Gastroesophageal sphincter (tissue), 4 donors: ENCODE results near the gene UGT1A4. TPM values are rescaled to one million over a fixed set of nuclear protein-coding genes. Genes with fewer than 3 reads are reported as not detected.

Experiments used
- ATAC-seq: fragments of 150-250 bp; one replicate; pipeline ENCODE4 v1.9.1; 2016; ENCODE audit warnings: mild to moderate bottlenecking, moderate library complexity
- H3K27ac ChIP-seq, 4 donors: fragments of 200-600 bp; sonication (generic) in 3 of 4; 1 replicate in 3 of 4; 2 replicates in 1 of 4; pipeline ENCODE4 v1.5.1; 2016 to 2019
- H3K27me3 ChIP-seq: fragments of 200-600 bp; sonication (generic); one replicate; pipeline ENCODE4 v1.5.1; 2019
- H3K36me3 ChIP-seq, 2 donors: fragments of 200-600 bp; sonication (generic); one replicate each; pipeline ENCODE4 v1.5.1; 2019; ENCODE audit warnings: control low read depth in 1 of 2
- H3K4me1 ChIP-seq, 3 donors: fragments of 200-600 bp; sonication (generic); 1 replicate in 2 of 3; 2 replicates in 1 of 3; pipeline ENCODE4 v1.5.1; 2016 to 2019; ENCODE audit warnings: control low read depth in 2 of 3
- H3K4me3 ChIP-seq, 2 donors: fragments of 200-600 bp; sonication (generic); one replicate each; pipeline ENCODE4 v1.5.1; 2019; ENCODE audit warnings: mild to moderate bottlenecking in 1 of 2, moderate library complexity in 1 of 2
- H3K9me3 ChIP-seq, 3 donors: fragments of 200-600 bp; sonication (generic); one replicate each; pipeline ENCODE4 v1.5.1; 2017 to 2019; ENCODE audit warnings: control low read depth in 2 of 3
- EP300 ChIP-seq: sonication (generic); formaldehyde crosslinking; IDR thresholded peaks from one replicate; pipeline ENCODE4 v1.6.1; 2017; ENCODE audit warnings: antibody characterized with exemption, mild to moderate bottlenecking
- POLR2A ChIP-seq, 2 donors: fragments of 450-650 bp; IDR thresholded peaks; one replicate each; pipeline ENCODE4 v1.6.1; 2017; ENCODE audit warnings: antibody characterized with exemption in 2 of 2, mild to moderate bottlenecking in 2 of 2, moderate library complexity in 1 of 2
- POLR2AphosphoS5 ChIP-seq: sonication (generic); formaldehyde crosslinking; IDR thresholded peaks from one replicate; pipeline ENCODE4 v1.6.1; 2017; ENCODE audit warnings: antibody characterized with exemption
- WGBS, 2 donors: methylation state at CpG; one replicate each; pipeline ENCODE4 v1.1.5; 2018; ENCODE audit warnings: low coverage in 1 of 2; 5-methylcytosine and 5-hydroxymethylcytosine counted together
- total RNA-seq, 4 donors: library from RNA; depleted of rRNA; stranded (reverse); fragments of >200 nt; gene quantifications; one replicate each; pipeline ENCODE4 v1.1.0, GENCODE V29; 2016
- TF ChIP-seq, protein P1 (sequence below), 4 experiments: fragments of 200-600 bp in 2 of 4; fragments of 450-650 bp in 2 of 4; sonication (generic) in 1 of 4; IDR thresholded peaks; one replicate each; pipeline ENCODE4 v1.5.1; 2017 to 2019; ENCODE audit warnings: antibody characterized with exemption in 4 of 4, mild to moderate bottlenecking in 2 of 4, moderate library complexity in 2 of 4

UGT1A4 gene
- total RNA-seq, 4 donors from 2014 or later = 0.13 TPM; not detected in 3

DNA sequence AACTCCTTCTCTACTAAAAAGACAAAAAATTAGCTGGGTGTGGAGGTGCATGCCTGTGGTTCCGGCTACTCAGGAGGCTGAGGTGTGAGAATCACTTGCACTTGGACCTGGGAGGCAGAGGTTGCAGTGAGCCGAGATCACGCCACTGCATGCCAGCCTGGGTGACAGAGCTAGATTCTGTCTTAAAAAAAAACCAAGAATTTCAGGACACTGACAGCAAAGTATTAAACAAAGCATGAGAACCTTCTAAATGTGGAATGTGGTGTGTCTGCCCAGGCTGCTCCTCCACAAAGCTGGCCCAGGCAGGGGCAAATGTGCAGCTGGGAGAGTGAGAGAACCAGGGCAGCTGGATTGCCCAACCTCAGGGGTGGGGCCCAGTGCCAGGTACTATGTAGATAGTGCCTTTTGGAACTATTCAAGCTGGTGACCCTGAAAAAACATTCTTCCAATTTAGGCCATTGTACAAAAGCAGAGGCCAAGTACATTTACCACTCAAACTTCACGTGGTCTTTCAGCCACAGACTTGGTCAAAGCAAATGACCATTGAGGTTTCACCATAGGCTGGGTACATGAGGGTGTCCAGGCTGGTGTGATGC, 12.5 kb upstream of the UGT1A4 start:
- ATAC-seq = no peak
- WGBS, 2 donors = 77 to 80% methylated on average over 1 to 4 of the region's 4 CpGs
- no peak for TF ChIP-seq POLR2A (IDR thresholded peaks at IDR 0.05)
- TF ChIP-seq, protein P1, sequence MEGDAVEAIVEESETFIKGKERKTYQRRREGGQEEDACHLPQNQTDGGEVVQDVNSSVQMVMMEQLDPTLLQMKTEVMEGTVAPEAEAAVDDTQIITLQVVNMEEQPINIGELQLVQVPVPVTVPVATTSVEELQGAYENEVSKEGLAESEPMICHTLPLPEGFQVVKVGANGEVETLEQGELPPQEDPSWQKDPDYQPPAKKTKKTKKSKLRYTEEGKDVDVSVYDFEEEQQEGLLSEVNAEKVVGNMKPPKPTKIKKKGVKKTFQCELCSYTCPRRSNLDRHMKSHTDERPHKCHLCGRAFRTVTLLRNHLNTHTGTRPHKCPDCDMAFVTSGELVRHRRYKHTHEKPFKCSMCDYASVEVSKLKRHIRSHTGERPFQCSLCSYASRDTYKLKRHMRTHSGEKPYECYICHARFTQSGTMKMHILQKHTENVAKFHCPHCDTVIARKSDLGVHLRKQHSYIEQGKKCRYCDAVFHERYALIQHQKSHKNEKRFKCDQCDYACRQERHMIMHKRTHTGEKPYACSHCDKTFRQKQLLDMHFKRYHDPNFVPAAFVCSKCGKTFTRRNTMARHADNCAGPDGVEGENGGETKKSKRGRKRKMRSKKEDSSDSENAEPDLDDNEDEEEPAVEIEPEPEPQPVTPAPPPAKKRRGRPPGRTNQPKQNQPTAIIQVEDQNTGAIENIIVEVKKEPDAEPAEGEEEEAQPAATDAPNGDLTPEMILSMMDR (IDR thresholded peaks at IDR 0.05) = no peak
- TF ChIP-seq POLR2AphosphoS5 = no peak
- TF ChIP-seq EP300 = no peak
- H3K4me1 ChIP-seq = no peaks in the 10 kb centered on the region
- H3K9me3 ChIP-seq = no peaks in the 10 kb centered on the region
- no peak overlapping the region for H3K27ac ChIP-seq
- H3K4me3 ChIP-seq = no peak overlapping the region
- H3K36me3 ChIP-seq = no peaks in the 10 kb centered on the region
- H3K27me3 ChIP-seq = peaks cover 13% of the 10 kb centered on the region

DNA sequence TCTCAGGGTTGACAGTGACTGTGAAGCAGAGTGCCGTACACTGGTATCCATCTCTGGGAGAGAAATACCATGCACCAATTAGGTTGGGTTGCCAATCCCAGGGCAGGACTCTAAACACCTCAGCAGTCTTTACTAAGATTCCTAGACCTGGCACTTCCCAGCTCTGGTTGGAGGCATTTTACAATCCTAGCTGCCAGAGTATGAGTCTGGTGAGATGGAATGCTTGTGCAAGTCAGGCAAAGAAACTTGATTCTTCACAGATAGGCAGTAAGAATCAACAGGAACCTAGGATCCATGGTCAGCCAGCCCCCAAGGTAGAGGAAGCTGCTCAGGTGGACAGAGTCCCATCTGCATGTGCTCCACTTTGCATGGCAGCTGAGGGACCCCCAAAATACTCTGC, 11.8 kb upstream of the UGT1A4 start:
- 33% methylated on average over 1 of the region's 1 CpG; no CpG with 5 or more reads in 1 of the 2 donors for WGBS, 2 donors
- Histone ChIP-seq H3K27me3 (peaks cover 18% of the 10 kb centered on the region), H3K4me1 (no peaks in the 10 kb centered on the region), H3K9me3 (no peaks in the 10 kb centered on the region), H3K27ac (no peak overlapping the region), H3K4me3 (no peak overlapping the region), H3K36me3 (no peaks in the 10 kb centered on the region)
- no peak for ATAC-seq
- TF ChIP-seq EP300 (no peak), POLR2A (IDR thresholded peaks at IDR 0.05) (no peak), POLR2AphosphoS5 (no peak)

DNA sequence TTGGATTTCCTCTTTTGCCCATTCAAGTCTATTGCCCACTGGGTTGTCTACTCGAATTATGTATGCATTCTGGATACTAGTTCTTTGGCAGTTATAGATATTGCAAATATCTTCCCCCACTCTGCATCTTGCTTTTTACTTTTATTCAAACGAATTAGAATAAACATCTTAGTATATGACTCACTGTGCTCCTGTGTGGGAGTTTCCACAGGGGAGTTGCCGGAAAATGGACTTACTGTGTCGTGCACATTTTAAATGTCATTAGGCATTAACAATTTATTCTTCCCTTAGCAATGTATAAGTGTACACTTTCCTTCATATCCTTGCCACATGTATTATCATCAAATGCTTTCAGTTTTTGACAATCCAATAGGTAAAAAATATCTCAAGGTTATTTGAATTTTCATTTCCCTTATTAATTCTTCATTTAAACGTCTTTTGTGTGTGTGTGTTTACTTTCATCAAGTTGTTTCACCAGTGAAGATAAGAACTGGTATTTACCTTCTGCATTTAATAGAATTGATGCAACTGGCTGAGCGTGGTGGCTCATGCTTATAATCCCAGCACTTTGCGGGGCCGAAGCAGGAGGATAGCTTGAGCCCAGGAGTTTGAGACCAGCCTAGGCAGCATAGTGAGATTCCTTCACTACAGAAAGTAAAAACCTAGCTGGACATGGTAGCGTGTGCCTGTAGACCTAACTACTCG, 10.4 kb upstream of the UGT1A4 start:
- 52 to 53% methylated on average over 7 to 10 of the region's 10 CpGs for WGBS, 2 donors
- H3K9me3 ChIP-seq = no peaks in the 10 kb centered on the region
- TF ChIP-seq POLR2AphosphoS5 = no peak
- no peak for TF ChIP-seq POLR2A (IDR thresholded peaks at IDR 0.05)
- TF ChIP-seq EP300 = no peak
- TF ChIP-seq, protein P1 (IDR thresholded peaks at IDR 0.05) = no peak

DNA sequence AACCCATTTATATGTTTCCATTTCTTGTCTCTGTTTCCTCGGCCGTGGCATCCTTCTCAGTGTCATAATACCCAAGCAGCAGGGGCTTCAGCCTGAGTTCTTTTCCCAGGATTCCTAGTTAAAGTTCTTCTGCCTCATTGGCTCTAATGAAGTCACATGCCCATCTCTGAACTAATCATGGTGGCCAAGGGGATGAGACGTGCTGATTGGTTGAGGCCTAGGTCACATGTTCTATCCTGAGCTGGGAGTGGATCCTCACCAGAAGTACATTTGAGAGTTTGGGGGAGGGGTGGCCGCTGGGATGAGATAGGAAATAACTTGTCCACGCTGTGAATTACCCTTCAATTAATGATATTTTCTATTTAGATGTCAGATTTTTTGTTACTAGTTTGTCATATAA, 9.6 kb upstream of the UGT1A4 start:
- peaks cover 21% of the 10 kb centered on the region for H3K27me3 ChIP-seq
- no peak for ATAC-seq
- no peak overlapping the region for H3K27ac ChIP-seq
- TF ChIP-seq POLR2A (IDR thresholded peaks at IDR 0.05) = no peak
- TF ChIP-seq, protein P1 (IDR thresholded peaks at IDR 0.05) = no peak
- TF ChIP-seq POLR2AphosphoS5 = no peak
- TF ChIP-seq EP300 = no peak
- H3K4me1 ChIP-seq = no peaks in the 10 kb centered on the region
- no peak overlapping the region for H3K4me3 ChIP-seq
- H3K36me3 ChIP-seq = no peaks in the 10 kb centered on the region
- H3K9me3 ChIP-seq = no peaks in the 10 kb centered on the region
- WGBS, 2 donors = 58 to 78% methylated on average over 4 to 5 of the region's 5 CpGs

More for the DNA sequence above, 10.4 kb upstream of the UGT1A4 start:
- no peaks in the 10 kb centered on the region for H3K36me3 ChIP-seq
- no peaks in the 10 kb centered on the region for H3K4me1 ChIP-seq
- H3K4me3 ChIP-seq = no peak overlapping the region
- ATAC-seq = no peak
- H3K27me3 ChIP-seq = peaks cover 21% of the 10 kb centered on the region
- H3K27ac ChIP-seq = no peak overlapping the region

DNA sequence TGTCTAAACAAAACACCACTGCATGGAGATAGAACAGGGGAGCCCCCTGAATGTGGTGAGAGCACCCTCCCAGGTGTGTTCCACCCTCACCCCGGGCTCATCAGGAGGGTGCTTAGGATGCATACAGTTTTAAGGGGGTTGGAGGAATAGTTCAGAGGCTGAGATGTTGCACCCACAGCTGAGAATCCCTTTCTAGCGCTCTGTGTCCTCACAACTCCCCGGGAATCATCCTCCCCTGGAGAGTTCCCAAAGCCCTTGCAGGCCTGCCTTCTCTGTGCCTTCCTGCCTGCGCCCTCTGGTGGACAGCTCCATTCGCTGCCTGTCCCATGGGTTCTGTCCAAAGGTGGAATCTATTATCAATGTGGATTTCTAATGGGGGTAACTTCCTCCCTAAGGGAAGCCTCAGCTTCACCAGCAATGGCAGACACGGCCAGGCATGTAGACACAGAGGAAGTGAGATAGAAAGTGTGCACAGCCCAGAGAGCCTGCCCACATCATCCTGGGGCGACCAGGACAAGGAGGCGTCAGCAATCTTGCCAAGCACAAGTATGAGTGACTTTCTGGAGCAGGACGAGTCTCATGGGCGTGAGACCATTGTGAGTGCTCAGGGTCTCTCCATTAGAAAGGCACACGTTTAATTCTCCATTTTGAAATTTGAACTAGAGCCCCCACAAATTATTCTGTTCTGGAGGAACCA, 7.1 kb upstream of the UGT1A4 start:
- ATAC-seq = no peak
- 24 to 33% methylated on average over 1 to 5 of the region's 11 CpGs for WGBS, 2 donors
- no peaks in the 10 kb centered on the region for H3K9me3 ChIP-seq
- no peak overlapping the region for H3K4me3 ChIP-seq
- no peak overlapping the region for H3K27ac ChIP-seq
- no peaks in the 10 kb centered on the region for H3K4me1 ChIP-seq
- TF ChIP-seq EP300 (no peak), POLR2A (IDR thresholded peaks at IDR 0.05) (no peak)
- TF ChIP-seq, protein P1 (IDR thresholded peaks at IDR 0.05) = peak; percentile 17 to 64 (median 50)
- peaks cover 27% of the 10 kb centered on the region for H3K27me3 ChIP-seq
- no peaks in the 10 kb centered on the region for H3K36me3 ChIP-seq
